Hepatocyte (in vitro differentiated cells): ENCODE data around the gene COMMD8.

Source experiments
- CTCF ChIP-seq: fragments of 200-600 bp; sonication (generic); IDR thresholded peaks from 2 replicates; pipeline ENCODE4 v1.5.1; 2016; ENCODE audit warnings: antibody characterized with exemption, mild to moderate bottlenecking; ENCODE audit not compliant: poor library complexity
- EZH2 ChIP-seq: fragments of 200-600 bp; sonication (generic); IDR thresholded peaks from 2 replicates; pipeline ENCODE4 v1.6.1; 2016; ENCODE audit warnings: antibody characterized with exemption, mild to moderate bottlenecking, borderline replicate concordance
- EZH2phosphoT487 ChIP-seq: fragments of 200-600 bp; sonication (generic); IDR thresholded peaks from one replicate; pipeline ENCODE4 v1.6.1; 2018; ENCODE audit warnings: antibody characterized with exemption, mild to moderate bottlenecking, low read depth, moderate library complexity; ENCODE audit not compliant: unreplicated experiment, severe bottlenecking

- no peak for TF ChIP-seq CTCF
- no peak for TF ChIP-seq EZH2phosphoT487
- TF ChIP-seq EZH2, result no peak
Observed at GRCh38 chr4:47474799-47475198, 11.3 kb upstream of the COMMD8 start.
